ENCODE results near the gene TMEM11.

TMEM11 gene

GRCh38 chr17:21177854-21178600 is 35.9 kb downstream of the TMEM11 start:
- no peak for DNase-seq

DNA sequence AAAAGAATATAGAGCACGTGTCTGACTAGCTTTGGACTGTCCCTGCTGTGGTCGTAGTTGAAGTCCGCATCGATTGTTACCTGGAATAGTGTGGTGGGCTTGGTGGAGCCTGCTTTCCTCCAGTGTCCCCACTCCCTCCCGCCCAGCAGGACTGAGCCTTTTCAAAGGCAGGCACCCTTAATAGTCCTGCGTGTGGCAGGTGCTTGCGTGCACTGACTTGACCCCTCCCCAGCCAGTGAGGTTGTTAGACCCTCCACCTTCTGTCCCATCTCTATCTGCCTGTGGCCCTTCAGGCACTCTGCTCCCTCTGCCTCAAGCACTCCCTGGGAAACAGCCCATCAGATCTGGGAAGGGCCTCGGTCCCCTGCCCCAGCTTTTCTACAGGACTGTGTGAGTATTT is 36.6 kb downstream of the TMEM11 start:
- DNase-seq = no peak

GRCh38 chr17:21176773-21177395 is 37.1 kb downstream of the TMEM11 start:
- no peak for DNase-seq

DNA sequence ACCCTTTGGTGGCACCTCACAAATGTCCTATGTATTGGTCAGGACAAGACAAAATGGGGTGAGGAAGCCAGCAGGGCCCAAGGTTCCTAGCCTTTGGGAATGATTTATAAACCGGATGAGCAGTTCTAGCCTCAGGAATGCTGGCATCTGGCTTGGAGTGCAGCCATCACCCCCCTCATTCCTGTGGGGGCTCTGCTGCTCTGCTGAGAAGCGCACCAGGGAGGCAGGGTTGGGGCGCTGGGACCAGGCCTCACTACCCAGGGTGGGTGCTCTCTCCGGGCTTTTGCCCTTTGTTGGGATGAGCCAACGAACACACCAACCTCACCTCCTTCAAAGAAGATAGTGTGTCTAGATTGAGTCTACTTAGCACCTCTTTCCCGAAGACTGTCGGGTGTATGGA is 39.2 kb downstream of the TMEM11 start:
- no peak for DNase-seq

- no peak for DNase-seq
Measured at GRCh38 chr17:21174186-21174585, 39.8 kb downstream of the TMEM11 start.

GRCh38 chr17:21173543-21173942 is 40.4 kb downstream of the TMEM11 start:
- DNase-seq = no peak

DNA sequence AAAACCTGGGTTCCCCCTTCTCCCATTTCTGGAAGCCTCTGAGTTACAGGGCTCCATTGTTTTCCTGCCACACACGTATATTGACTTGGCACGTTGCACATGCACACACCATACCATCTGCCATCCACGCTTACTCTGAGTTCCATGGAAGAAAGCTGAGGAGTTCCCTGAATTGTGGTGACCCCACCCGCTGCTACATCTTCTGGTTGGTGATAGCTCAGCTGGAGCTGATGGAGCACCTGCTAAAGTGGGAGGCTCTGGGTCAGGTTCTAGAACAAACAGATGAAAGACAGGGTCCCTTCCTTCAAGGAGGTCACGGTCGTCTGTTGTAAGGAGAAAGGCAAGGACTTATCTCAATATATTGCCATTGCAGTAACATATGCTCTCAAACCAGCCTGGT is 41.1 kb downstream of the TMEM11 start:
- no peak for DNase-seq

GRCh38 chr17:21171970-21172510 is 41.9 kb downstream of the TMEM11 start:
- DNase-seq = no peak

GRCh38 chr17:21171309-21171922 is 42.5 kb downstream of the TMEM11 start:
- no peak for DNase-seq

GRCh38 chr17:21170809-21171208 is 43.2 kb downstream of the TMEM11 start:
- DNase-seq = no peak

- no peak for DNase-seq
Measured at GRCh38 chr17:21169496-21169895, 44.5 kb downstream of the TMEM11 start.

DNA sequence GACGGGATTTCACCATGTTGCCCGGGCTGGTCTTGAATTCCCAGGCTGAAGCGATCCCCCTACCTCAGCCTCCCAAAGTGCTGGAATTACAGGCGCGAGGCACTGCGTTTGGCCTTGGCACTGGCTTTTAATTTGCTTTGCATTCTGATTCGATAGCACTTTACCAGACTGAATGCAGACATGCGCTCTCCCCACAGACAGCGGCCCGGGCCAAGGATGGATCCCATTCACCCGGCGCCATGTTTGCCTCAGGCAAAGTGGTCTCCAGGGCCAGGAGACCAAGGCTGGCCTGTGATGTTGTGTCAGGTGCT is 45.5 kb downstream of the TMEM11 start:
- no peak for DNase-seq

- no peak for DNase-seq
Measured at GRCh38 chr17:21167303-21167702, 46.7 kb downstream of the TMEM11 start.

GRCh38 chr17:21166595-21167210 is 47.3 kb downstream of the TMEM11 start:
- DNase-seq = no peak

DNA sequence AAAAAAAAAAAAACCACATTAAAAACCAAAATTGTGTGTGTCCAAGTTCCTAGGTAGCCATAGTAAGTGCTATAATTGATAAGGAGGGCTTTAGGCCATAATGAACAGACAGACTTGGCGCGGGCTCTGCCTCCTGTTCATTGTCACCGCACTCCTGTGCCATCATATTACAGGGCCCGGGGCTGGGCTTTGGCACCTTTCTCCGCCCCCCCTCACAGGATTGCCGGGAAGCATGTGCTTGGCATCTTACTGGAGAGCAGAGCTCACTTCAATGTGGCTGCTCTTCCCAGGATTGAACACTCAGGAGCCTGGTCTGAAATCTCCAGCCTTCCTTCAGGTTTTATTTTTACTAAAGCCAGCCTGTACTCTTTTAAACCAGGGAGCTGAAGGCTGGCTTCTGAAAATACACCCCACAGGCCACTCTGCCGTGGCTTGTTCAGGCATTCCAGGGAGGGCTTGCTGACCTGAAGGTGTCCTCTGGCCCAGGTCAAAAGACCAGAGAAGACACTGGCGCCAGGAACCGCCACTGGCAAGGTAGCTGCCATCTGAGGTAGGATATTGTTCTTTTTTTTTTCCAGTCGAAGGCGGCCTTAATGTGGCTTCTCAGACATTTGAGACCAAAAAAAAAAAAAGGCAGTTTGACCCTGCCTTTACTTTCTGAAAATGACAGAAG is 47.9 kb downstream of the TMEM11 start:
- DNase-seq = no peak

DNA sequence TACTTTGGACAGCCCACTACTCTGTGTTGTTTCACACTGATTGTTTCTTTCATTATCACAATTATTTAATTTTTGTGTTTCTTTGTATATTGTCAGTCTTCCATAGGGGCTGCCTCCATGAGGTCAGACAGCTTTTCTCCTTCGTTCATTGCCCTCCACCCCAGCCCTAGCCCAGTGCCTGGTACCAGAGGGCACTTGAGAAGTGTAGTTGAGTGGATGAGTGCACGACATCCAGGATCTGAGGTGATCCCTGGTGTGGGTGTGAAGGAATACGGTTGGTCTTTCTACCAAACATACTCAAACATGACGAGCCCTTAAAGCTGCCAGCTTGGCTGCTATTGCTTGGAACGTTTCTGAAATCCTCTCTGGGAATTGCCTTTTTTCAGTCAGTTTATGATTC is 49.3 kb downstream of the TMEM11 start:
- DNase-seq = no peak

- DNase-seq = no peak
Measured at GRCh38 chr17:21164216-21164615, 49.7 kb downstream of the TMEM11 start.

- no peak for DNase-seq
Measured at GRCh38 chr17:21163101-21163500, 50.9 kb downstream of the TMEM11 start.

GRCh38 chr17:21162394-21162775 is 51.6 kb downstream of the TMEM11 start:
- DNase-seq = no peak

- no peak for DNase-seq
Measured at GRCh38 chr17:21161498-21162393, 52.2 kb downstream of the TMEM11 start.

GRCh38 chr17:21160401-21160800 is 53.6 kb downstream of the TMEM11 start:
- no peak for DNase-seq

Measured in NCI-H2081 treated with DMSO at 0.1 percent for 48 hours (cell line).